Fibroblast of lung (primary cell): ENCODE data around the gene ROM1. TPM values are rescaled to one million over a fixed set of nuclear protein-coding genes. Genes with fewer than 3 reads are reported as not detected.
"Not testable (repeated sequence)": the region's sequence is repeated elsewhere in the genome, so short reads cannot be mapped to it uniquely, and the experiment has no call there.

Experiments
- DNase-seq, 2 donors: peaks; one replicate each; pipeline versions ENCODE4 v3.0.0 to v3.0.0-alpha.2; 2010; ENCODE audit warnings: low read depth in 2 of 2
- H2AFZ ChIP-seq: 2 replicates; pipeline ENCODE4 v1.5.1; 2012; ENCODE audit warnings: low read length, control low read depth, inconsistent platforms
- H3K27ac ChIP-seq: 2 replicates; pipeline ENCODE4 v1.5.1; 2011; ENCODE audit warnings: low read length, control low read depth; ENCODE audit not compliant: insufficient read depth
- H3K27me3 ChIP-seq: 2 replicates; pipeline ENCODE4 v1.5.1; 2011; ENCODE audit warnings: mild to moderate bottlenecking, low read length; ENCODE audit not compliant: control insufficient read depth, insufficient read depth
- H3K36me3 ChIP-seq: 2 replicates; pipeline ENCODE4 v1.5.1; 2011; ENCODE audit warnings: low read length; ENCODE audit not compliant: control insufficient read depth, insufficient read depth
- H3K4me1 ChIP-seq: 2 replicates; pipeline ENCODE4 v1.5.1; 2011; ENCODE audit warnings: low read length; ENCODE audit not compliant: control insufficient read depth, insufficient read depth; ENCODE audit errors: extremely low read depth
- H3K4me2 ChIP-seq: 2 replicates; pipeline ENCODE4 v1.5.1; 2011; ENCODE audit warnings: low read length, control low read depth; ENCODE audit not compliant: insufficient read depth; ENCODE audit errors: extremely low read depth
- H3K4me3 ChIP-seq, 4 experiments: fragments of 200-600 bp in 1 of 4; sonication (generic) in 1 of 4; replicated peaks in 1 of 4; 2 replicates each; pipeline ENCODE4 v1.5.1; 2011 to 2016; ENCODE audit warnings: low read length in 4 of 4, low read depth in 3 of 4, mild to moderate bottlenecking in 3 of 4, control low read depth in 2 of 4, inconsistent platforms in 1 of 4, mixed read lengths in 1 of 4; ENCODE audit not compliant: insufficient read depth in 1 of 4; ENCODE audit errors: control extremely low read depth in 1 of 4
- H3K79me2 ChIP-seq: 2 replicates; pipeline ENCODE4 v1.5.1; 2012; ENCODE audit warnings: mild to moderate bottlenecking, low read length, inconsistent platforms; ENCODE audit not compliant: control insufficient read depth, insufficient read depth
- H3K9ac ChIP-seq: 2 replicates; pipeline ENCODE4 v1.5.1; 2011; ENCODE audit warnings: mild to moderate bottlenecking, low read length, control low read depth; ENCODE audit not compliant: insufficient read depth
- H3K9me3 ChIP-seq: 2 replicates; pipeline ENCODE4 v1.5.1; 2012; ENCODE audit warnings: low read depth, low read length; ENCODE audit not compliant: control insufficient read depth, insufficient read depth
- H4K20me1 ChIP-seq: 2 replicates; pipeline ENCODE4 v1.5.1; 2011; ENCODE audit warnings: low read length; ENCODE audit not compliant: control insufficient read depth, insufficient read depth; ENCODE audit errors: extremely low read depth
- CTCF ChIP-seq, 2 donors: IDR thresholded peaks in 1 of 2; conservative IDR thresholded peaks in 1 of 2; 1 replicate in 1 of 2; 2 replicates in 1 of 2; pipeline ENCODE4 v1.5.1; 2011 to 2012; ENCODE audit warnings: low read length in 2 of 2, control low read depth in 1 of 2, inconsistent platforms in 1 of 2, low read depth in 1 of 2, mild to moderate bottlenecking in 1 of 2
- EZH2 ChIP-seq: IDR thresholded peaks from 2 replicates; pipeline ENCODE4 v1.5.1; 2012; ENCODE audit warnings: low read length, control low read depth, mild to moderate bottlenecking; ENCODE audit errors: missing control alignments
- polyA plus RNA-seq, 2 donors: library from polyadenylated mRNA; depleted of rRNA in 1 of 2; stranded (reverse) in 1 of 2; unstranded in 1 of 2; fragments of >200 nt; gene quantifications; 2 replicates each; pipeline ENCODE4 v1.2.1, GENCODE V29; 2011 to 2012; ENCODE audit warnings: missing spikeins in 1 of 2
- total RNA-seq: library from RNA; depleted of rRNA; stranded (reverse); fragments of >200 nt; gene quantifications from 2 replicates; pipeline ENCODE4 v1.2.1, GENCODE V29; 2014

ROM1 gene
- total and polyA plus RNA-seq, 2 donors (not counting 1 experiment from before 2014, with no cell fraction given), result 1.7 to 9.9 TPM

- DNase-seq, result no peak
- H2AFZ ChIP-seq, result no peak overlapping the region
- H4K20me1 ChIP-seq, result no peaks in the 10 kb centered on the region
- TF ChIP-seq EZH2 (no peak), CTCF (conservative IDR thresholded peaks at IDR 0.05 in 1 of 2, IDR thresholded peaks at IDR 0.05 in 1 of 2; ENCODE audit: low read depth in 1 of 2, low read length in 2 of 2) (no peak)
- no peak overlapping the region for H3K27ac ChIP-seq
- peaks cover 11% of the 10 kb centered on the region for H3K4me1 ChIP-seq
- peaks cover 72% of the 10 kb centered on the region for H3K79me2 ChIP-seq
- H3K9me3 ChIP-seq, result no peaks in the 10 kb centered on the region
- H3K4me2 ChIP-seq, result no peak overlapping the region
- H3K9ac ChIP-seq, result no peak overlapping the region
- peaks cover 22% of the 10 kb centered on the region for H3K36me3 ChIP-seq
- H3K27me3 ChIP-seq, result no peaks in the 10 kb centered on the region
- no peak overlapping the region for H3K4me3 ChIP-seq
Observed at GRCh38 chr11:62567018-62567633, 45.9 kb upstream of the ROM1 start.

GRCh38 chr11:62569611-62570010, 43.4 kb upstream of the ROM1 start:
- Histone ChIP-seq H4K20me1 (no peaks in the 10 kb centered on the region), H3K79me2 (peaks cover 77% of the 10 kb centered on the region), H3K4me3 (no peak overlapping the region), H3K27ac (no peak overlapping the region), H2AFZ (no peak overlapping the region), H3K4me2 (no peak overlapping the region), H3K9me3 (no peaks in the 10 kb centered on the region), H3K36me3 (peaks cover 20% of the 10 kb centered on the region), H3K9ac (peak overlapping the region; percentile 20), H3K4me1 (peaks cover 8% of the 10 kb centered on the region), H3K27me3 (no peaks in the 10 kb centered on the region)
- no peak for DNase-seq
- no peak for TF ChIP-seq CTCF (conservative IDR thresholded peaks at IDR 0.05 in 1 of 2, IDR thresholded peaks at IDR 0.05 in 1 of 2; ENCODE audit: low read depth in 1 of 2, low read length in 2 of 2)
- TF ChIP-seq EZH2, result no peak

GRCh38 chr11:62570903-62571302, 42.2 kb upstream of the ROM1 start:
- DNase-seq, H3K9me3 ChIP-seq, H3K27ac ChIP-seq, H2AFZ ChIP-seq, H3K9ac ChIP-seq, H3K4me3 ChIP-seq, H4K20me1 ChIP-seq, H3K27me3 ChIP-seq: not testable (repeated sequence)
- peaks cover 80% of the 10 kb centered on the region for H3K79me2 ChIP-seq
- peak overlapping the region; percentile 23 for H3K4me2 ChIP-seq
- H3K4me1 ChIP-seq, result peaks cover 13% of the 10 kb centered on the region
- H3K36me3 ChIP-seq, result peaks cover 17% of the 10 kb centered on the region

- H4K20me1 ChIP-seq, H3K9me3 ChIP-seq, DNase-seq, H2AFZ ChIP-seq, H3K9ac ChIP-seq, H3K27ac ChIP-seq, H3K4me3 ChIP-seq, H3K27me3 ChIP-seq: not testable (repeated sequence)
- H3K4me1 ChIP-seq, result peaks cover 13% of the 10 kb centered on the region
- peak overlapping the region; percentile 23 for H3K4me2 ChIP-seq
- peaks cover 17% of the 10 kb centered on the region for H3K36me3 ChIP-seq
- peaks cover 75% of the 10 kb centered on the region for H3K79me2 ChIP-seq
Observed at GRCh38 chr11:62571493-62571892, 41.6 kb upstream of the ROM1 start.
